HG03442 (cell line): Measurements from ENCODE around the gene ABCB8.

Experiments used
- ATAC-seq: cut with Tn5 transposase; IDR thresholded peaks from one replicate; pipeline ENCODE4 v1.9.1; 2021; ENCODE audit warnings: mild to moderate bottlenecking, moderate library complexity; ENCODE audit not compliant: unreplicated experiment

Gene ABCB8

DNA sequence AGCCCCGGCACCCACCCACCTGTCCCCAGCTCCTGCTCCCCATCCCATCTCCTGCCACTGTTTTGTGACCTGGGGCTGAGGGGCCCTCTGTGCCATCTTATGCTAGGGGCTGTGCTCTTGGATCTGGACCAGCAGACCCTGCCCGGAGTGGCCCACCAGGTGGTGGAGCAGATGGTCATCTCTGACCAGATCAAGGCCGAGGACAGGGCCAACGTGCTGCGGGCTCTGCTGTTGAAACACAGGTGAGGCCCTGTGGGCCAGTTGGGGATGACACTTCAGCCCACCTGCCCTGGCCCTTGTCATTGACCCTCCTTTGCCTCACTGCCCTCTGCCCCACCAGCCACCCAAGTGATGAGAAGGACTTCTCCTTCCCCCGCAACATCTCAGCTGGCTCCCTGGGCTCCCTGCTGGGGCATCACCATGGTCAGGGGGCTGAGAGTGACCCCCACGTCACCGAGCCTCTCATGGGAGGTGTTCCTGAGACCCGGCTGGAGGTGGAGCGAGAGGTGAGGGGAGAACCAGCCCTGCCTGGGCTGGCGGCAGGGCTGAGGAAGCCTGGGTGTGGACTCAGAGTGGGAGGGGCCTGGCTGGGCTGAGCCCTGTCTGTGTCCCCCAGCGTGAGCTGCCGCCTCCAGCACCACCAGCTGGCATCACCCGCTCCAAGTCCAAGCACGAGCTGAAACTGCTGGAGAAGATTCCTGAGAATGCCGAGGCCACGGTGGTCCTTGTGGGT lies 41.8 kb downstream of the ABCB8 start:
- no peak for ATAC-seq

DNA sequence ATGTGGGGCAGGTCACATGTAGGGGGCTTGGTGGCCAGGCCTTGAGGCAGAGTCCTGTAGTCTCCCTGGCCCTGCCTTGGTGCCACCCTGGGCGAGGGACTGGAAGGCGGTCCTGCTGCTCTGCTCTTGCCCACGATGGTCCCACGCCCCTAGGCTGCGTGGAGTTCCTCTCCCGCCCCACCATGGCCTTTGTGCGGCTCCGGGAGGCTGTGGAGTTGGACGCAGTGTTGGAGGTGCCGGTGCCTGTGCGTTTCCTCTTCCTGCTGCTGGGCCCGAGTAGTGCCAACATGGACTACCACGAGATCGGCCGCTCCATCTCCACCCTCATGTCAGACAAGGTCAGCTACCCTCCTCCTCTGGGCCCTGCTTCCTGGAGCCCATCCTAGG lies 42.3 kb downstream of the ABCB8 start:
- no peak for ATAC-seq

DNA sequence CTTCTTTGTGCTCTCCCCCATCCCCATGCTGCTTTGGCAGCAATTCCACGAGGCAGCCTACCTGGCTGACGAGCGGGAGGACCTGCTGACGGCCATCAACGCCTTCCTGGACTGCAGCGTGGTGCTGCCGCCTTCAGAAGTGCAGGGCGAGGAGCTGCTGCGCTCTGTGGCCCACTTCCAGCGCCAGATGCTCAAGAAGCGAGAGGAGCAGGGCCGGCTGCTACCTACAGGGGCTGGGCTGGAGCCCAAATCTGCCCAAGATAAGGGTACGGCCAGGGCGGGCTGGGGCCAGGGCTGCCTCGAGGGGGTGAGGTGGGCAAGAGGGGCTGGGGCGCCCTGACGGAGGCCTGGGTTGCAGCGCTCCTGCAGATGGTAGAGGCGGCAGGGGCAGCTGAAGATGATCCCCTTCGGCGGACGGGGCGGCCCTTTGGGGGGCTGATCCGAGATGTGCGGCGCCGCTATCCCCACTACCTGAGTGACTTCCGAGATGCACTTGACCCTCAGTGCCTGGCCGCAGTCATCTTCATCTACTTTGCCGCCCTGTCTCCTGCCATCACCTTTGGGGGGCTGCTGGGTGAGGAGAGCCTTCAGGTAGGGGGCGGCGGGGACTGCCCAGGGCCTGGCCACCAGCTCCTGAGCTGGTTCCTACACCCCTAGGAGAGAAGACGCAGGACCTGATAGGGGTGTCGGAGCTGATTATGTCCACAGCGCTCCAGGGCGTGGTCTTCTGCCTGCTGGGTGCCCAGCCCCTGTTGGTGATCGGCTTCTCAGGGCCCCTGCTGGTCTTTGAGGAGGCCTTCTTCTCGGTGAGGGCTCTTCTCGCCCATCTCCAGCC lies 43.0 kb downstream of the ABCB8 start:
- ATAC-seq, result no peak

DNA sequence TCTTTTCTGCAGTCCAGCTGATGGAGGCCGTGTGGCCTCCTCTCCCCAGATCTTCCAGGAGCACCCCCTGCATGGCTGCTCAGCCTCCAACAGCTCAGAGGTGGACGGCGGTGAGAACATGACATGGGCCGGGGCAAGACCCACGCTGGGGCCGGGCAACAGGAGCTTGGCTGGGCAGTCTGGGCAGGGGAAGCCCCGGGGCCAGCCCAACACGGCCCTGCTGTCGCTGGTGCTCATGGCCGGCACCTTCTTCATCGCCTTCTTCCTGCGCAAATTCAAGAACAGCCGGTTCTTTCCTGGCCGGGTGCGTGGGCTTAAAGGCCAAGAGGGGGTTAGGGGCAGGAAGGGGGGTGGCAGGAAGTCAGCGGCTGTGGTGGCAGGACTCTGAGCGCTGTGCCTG lies 45.7 kb downstream of the ABCB8 start:
- no peak for ATAC-seq

DNA sequence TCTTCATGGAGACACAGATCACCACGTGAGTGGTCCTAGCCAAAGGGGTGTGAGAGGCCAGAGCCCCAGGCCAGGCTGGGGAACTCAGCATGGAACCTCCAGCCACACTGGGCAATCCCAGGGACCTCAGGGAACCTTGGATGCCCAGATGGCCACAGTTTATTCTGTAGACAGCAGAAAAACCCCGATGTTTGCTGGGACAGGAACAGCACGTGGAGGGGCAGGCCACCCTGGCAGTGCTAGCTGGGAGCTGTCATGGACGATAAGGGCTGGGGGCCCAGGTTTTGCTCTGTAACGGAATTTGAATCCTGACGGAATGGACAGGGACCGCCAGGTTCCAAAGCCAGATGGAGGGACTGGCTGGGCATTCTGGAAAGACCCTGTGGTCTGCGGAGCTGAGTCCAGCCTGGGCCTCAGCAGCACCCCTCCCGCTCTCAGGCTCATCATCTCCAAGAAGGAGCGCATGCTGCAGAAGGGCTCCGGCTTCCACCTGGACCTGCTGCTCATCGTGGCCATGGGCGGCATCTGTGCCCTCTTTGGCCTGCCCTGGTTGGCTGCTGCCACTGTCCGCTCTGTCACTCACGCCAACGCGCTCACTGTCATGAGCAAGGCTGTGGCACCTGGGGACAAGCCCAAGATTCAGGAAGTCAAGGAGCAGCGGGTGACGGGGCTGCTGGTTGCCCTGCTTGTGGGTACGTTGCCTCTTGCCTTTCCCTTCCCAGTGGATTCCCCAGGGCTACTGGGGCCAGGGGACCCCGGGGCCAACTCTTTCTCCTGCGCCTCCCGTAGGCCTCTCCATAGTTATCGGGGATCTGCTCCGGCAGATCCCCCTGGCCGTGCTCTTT lies 46.8 kb downstream of the ABCB8 start:
- ATAC-seq, result no peak

DNA sequence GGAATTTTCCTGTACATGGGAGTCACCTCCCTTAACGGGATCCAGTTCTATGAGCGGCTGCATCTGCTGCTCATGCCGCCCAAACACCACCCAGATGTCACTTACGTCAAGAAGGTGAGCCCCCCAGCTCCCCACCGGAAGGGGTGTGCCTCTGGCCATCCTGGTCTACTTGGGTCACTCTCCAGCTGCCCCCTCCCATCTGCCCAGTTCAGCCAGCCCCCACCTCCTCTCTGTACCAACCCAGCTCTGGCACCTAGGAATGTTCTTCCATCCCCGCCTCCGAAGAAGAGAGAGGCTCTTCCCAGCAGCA lies 47.4 kb downstream of the ABCB8 start:
- no peak for ATAC-seq

DNA sequence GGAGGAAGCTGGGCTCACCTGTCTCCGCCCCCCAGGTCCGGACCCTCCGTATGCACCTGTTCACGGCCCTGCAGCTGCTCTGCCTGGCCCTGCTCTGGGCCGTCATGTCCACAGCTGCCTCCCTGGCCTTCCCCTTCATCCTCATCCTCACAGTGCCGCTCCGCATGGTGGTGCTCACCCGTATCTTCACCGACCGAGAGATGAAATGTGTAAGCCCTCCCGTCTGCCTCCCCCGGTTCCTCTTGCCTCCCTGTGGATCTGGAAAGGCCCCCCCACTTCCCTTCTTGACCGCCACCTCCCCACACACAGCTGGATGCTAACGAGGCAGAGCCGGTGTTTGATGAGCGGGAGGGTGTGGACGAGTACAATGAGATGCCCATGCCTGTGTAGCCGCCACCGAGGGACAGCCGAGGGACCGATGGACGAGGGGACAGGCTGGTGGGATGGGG lies 47.8 kb downstream of the ABCB8 start:
- no peak for ATAC-seq

DNA sequence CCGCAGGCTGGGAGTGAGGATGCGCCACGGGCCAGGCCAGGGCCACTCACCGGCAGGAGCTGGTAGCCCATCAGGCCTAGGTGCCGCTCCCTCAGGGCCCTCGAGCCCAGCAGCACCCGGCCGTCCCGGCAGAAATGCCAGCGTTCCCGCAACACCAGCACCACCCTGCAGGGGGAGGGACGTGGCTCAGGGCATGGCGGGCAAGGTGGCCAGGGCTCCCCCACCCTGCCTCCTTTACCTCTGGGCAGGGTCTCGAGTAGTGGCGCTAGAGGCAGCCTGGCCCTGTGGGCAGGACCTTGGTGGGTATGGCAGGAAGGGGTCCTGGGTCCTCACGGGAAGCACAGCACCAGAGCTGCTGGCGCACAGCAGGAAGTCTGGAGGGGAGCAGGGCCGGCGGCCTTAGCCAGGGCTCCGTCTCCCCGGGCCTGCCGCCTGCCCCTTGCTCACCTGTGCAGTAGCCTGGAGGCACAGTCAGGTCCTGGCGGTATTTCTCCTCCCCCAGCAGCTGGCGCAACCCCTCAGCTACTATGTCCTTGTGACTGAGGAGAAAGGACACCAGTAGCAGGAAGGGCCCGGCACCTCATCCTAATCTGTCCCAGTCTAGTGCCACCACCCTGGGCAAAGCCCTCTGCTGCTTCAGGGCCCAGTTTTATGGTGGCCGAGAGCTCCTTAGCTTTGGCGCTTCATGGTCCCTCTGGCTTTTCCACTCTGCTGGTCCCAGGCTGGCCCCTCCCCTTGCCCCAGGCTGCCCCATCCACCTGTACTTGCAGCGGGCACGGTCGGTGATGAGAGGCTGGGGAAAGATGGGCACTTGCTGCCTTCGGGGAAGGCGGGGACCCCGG lies 48.8 kb downstream of the ABCB8 start:
- ATAC-seq, result no peak

DNA sequence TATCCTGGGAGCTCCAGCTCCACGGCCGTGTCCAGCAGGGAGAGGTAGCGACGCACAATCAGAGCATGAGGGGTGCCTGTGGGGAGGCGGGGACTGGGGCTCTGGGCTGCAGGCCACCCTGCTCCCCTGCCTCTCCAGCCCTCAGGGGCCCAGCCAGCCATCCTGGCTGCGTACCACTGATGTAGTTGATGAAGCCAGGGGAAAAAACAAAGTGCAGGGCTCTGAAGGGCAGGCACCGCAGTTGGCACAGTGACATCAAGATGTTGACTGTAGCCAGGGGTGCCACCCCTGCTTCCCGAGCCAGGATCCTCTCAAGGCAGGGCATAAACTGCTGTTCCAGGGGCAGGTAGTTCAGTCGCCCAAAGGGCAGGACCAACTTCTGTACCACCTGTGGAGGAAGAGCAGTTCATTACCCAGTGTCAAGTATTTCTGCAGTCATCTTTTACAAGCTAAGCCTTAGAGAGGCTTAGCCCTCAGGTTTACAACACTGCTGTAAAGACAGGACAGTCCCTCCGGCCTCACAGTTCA lies 49.5 kb downstream of the ABCB8 start:
- ATAC-seq, result no peak

DNA sequence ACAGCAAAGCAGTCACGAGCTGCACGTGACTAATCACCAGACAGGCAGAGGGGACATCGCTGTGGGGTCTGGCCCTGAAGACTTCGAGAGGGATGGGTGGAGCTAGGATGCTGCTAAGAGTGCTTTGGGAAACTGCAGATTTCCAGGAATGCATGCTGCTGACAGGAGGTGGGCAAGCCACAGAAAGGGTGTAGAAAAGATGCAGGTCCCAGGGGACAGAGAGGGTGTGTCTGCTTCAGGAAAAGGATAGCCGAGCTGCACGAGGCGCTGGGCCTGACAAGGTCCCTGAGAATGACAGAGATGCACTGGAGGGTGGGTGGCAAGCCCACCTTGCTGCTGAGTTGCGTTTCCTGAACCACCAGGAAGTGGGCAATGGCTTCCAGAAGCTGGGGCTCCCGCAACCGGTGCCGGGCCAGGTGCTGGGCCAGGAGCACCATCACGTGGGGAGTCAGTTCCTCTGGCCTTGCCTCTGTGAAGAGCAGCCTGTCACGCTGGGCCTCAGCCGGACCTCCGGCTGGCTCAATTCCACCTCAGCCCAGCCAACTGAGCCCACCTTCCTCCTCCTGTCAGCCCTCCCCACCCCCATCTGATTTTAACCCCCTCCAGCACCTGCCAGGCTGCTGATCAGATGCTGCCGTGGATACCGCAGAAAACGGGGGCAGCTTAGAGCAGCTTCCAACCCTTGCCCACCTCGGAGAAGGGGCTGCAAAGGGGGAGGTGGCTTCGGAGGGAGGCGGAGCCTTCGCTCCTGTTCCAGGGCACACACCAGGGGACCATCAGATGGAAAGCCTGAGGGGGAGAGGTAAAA lies 50.2 kb downstream of the ABCB8 start:
- no peak for ATAC-seq

DNA sequence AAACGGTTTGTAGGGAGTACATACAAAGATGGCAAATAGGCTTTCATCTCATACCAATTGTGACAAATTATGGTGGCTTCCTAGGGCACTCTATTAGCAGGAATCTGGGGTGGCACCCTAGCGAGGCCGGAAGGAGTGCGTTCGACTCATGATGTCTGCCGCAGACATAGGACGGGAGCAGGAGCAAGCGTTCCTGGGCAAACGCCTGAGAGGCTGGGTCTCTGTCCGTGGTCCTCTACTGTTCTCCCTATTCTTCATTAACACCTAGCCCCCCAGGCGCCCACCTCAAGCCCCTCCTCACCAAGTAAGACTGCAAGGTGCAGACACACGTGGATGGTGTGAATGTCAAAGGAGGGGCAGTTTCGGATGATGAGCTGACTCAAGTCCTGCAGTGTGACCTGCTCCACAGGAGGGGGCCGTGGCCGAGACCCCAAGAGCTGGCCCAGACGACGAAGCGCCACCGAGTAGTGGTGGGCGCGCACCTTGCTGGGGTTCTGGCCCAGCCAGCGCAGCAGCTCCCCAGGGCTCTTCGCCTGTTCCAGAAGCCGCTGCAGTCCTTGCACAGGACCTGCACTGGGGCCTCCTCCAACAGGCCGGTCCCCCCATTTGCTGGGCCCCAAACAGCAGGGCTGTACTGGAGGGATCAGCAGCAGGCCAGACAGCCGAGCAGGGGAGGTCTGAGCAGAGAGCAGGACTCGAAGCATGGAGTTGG lies 51.1 kb downstream of the ABCB8 start:
- ATAC-seq, result no peak

DNA sequence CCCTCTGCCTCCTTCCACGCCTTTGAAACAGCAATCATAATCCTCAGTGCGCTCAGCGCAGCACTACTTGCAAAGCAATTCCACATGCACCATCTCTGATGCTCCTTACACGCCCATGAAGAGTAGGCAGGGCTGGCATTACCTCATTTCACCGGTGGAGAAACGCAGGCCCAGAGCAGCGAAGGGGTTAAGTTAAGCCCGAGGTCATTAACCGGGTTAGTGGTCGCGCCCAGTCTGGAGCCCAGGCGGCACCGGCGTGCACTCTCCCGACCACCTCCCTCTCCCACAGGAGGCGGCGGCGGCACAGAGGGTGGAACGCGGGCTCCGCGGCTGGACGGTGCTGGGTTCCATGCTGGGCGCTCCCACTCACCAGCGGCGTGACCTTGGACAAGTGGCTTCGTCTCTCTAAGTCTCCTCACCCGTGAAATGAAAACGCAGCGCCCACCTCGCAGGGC lies 51.8 kb downstream of the ABCB8 start:
- ATAC-seq, result peak; percentile 2

DNA sequence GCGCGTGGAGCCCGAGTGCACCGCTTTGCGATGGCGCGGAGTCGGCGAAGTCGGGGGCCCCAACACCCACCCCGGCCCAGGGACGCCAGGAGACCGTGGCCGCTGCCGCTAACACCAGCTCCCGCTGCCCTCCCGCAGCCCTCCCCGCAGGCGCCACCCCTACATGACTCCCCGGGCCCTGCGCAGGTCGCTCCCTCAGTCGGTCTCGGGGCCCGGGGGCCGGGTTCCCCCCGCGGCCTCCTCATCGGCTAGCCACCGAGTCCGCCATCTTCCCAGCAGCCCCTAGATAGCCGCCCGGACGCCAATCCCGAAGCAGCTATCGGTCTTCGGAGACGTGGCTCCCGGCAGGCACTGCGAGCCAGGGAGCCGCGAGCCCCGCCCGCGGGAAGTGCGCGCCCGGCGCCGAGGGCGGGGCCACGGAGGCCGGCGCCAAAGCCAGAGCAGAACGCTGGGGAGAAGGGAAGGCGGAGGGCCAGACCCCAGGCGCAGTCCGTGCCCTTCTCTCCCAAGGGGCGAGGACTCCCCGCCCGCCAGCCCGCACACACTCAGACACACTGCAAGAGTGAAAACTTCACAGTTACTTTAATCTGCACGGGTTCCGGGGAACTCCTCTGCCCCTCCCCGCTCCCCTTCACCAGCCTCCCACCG lies 52.4 kb downstream of the ABCB8 start, which contains the start of gene FASTK:
TSS of gene FASTK (minus strand) at position 288 of the 648 bp plus-strand sequence. CDS start at position 245, 43 bp downstream.
- ATAC-seq, result peak; percentile 80

DNA sequence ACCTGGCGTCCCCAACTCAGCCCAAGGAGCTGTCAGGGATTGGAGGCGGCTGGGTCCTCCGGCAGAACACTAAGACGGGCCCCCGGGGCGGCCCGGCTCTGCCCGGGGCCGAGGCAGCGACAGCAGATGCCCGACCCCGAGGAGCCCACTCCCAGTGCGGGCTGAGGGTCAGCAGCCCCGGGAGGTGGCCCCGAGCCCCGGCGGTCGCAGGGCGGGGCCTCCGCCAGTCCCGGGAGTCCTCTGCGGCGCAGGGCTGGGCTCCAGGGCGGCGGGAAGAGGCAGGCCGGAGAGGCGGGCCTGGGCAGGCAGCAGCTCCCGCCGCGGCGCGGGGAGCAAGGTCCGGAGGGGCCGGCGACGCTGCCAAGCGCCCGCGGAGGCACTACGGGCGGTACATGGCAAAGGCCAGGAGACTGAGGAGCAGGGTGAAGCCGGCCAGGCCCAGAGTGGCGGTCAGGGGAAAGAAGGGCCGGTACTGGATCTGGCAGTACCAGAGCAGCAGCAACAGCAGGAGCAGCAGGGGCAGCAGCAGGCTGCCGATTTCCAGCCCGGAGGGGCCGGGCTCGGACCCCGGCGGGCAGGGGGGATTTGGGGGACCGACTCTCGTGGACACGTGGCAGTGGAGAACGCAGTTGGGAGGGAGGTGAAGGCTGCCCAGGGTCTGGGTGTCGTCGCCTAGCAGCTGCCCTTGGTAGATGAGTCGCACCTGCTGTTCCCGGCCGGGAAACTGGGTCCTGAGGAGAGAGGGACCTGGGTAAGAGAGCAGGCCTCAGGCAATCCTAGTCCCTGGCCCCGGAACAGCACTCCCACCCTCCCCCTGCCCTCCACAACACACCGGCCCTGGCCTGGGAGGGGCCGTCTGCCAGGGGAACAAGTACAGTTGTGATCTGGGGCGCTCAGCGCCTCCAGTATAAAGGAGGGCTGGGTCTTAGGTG lies 53.2 kb downstream of the ABCB8 start:
- ATAC-seq, result no peak

DNA sequence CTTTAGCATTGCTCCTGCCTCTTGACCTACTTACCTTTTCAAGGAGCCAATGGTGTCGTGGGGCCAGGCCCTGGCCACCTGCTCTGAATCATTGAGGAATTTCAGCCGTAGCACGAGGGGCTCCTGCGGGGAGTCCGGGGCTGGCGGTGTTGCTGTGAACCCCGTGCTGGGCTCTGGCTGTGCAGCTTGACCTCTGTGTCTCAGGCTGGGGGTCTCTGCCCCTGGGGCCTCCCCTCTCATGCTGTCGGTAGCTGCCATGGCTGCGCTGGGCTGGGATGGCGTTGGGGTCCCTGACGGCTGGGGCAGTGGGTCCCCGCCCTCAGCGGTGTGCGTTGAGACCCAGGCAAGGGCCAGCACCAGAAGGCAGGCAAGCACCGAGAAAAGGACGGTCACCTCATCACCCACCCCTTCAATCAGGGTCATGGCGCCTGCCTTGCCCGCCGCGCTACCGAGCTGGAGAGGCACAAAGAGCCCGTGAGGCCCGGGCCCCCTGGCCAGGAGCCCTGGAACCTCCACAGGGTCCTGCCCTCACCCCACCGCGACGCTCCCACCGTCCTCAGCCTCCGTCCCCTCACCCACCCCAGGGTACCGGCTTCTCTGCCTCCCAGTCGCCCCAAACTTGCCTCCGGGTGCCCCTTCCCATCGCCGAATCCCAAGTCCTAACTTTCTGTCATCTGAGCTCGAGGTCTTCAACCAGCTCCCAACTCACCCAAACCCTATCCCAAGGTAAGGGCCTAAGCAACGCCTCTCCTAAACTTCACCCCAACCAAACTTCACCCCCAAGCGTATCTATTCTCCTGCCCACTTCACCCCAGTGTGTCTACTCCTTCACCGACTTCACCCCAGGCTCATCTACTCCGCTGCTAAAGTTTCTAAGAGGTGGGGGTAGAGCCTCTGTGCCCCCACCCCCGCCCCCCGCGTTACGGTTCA lies 54.2 kb downstream of the ABCB8 start:
- ATAC-seq, result no peak
